ENCODE measurements around the gene IFIT2.

The IFIT2 gene

DNA sequence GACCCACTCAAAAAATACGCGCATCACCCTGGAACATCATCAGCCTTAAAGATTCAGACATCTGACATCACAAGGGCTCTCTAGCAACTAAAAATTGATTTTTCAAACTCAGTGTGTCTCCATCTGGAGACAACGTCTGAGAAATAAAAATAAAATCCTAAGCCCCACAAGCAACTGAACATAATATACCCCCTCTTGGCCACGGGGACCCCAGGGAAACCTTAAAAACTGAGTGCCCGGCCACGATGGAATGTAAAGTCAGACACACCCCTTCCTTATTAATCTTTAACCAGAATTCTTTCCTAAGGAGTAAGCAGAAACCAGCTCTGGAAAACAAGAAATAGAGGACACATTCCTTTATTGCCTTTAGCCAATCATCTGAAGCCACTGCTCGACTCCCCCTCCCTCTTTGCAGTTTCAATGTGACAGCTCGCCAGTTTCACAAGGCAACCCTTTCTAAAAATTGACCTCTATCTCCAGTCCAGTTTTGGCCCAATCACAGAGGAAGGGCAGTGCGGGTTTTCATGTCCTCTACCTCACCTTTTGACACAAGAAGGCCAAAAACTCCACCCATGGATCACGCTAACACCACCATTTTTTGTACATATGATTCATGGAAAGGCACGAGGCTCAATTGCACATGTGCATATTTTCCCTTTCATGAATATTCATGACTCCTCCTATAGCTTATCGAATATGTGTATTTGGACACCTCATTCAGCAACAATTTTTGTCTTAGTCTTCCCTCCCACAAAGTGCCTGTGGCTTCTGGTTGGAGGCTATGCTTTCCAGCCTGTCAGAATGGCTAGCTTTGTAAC lies 50.1 kb downstream of the IFIT2 start:
- TF ChIP-seq CTCF (conservative IDR thresholded peaks at IDR 0.05; ENCODE audit: low read depth, low read length) = no peak
- no peaks in the 10 kb centered on the region for H3K36me3 ChIP-seq (ENCODE audit: insufficient read depth)
- peak overlapping the region; percentile 68 for H3K9ac ChIP-seq
- H3K27ac ChIP-seq = peak overlapping the region; percentile 95
- peaks cover 90% of the 10 kb centered on the region for H3K4me1 ChIP-seq (ENCODE audit: low read depth, poor library complexity, severe bottlenecking)
- H3K79me2 ChIP-seq (ENCODE audit: insufficient read depth, low read depth) = no peaks in the 10 kb centered on the region
- no peaks in the 10 kb centered on the region for H4K20me1 ChIP-seq (ENCODE audit: insufficient read depth)
- H3K4me3 ChIP-seq (IDR thresholded peaks at IDR 0.05; ENCODE audit: insufficient read depth, low read depth, low read length) = no peak overlapping the region
- H3K27me3 ChIP-seq (ENCODE audit: insufficient read depth, low read depth) = no peaks in the 10 kb centered on the region
- peak overlapping the region; percentile 83 for H3K4me2 ChIP-seq
- peak overlapping the region; percentile 5; the same call in 1 of the 2 replicates for H2AFZ ChIP-seq (ENCODE audit: low read depth)

DNA sequence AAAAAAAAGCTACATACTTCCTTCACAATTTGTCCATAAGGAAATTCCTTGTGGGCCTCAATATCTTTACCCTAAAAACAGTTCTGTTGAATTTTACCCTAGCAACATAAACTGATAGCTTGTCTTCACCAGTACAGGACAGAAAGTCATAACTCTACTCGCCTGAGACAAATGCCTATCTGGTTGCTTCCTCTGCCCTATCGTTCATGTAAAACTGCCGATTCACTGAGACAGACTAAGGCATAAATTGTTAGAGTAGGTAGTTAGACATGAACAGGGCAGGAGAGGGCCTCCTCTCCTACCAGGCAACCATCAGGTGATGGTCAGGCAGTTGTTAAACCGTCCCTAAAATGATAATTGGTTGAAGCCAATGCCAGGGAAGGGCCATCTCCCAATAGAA lies 51.0 kb downstream of the IFIT2 start:
- Histone ChIP-seq H4K20me1 (ENCODE audit: insufficient read depth) (no peaks in the 10 kb centered on the region), H3K27ac (peak overlapping the region; percentile 95), H3K27me3 (ENCODE audit: insufficient read depth, low read depth) (no peaks in the 10 kb centered on the region), H3K4me2 (peak overlapping the region; percentile 83), H3K4me1 (ENCODE audit: low read depth, poor library complexity, severe bottlenecking) (peaks cover 89% of the 10 kb centered on the region), H2AFZ (ENCODE audit: low read depth) (peak overlapping the region; percentile 25; the same call in 1 of the 2 replicates), H3K9ac (peak overlapping the region; percentile 68; the same call in 1 of the 2 replicates), H3K4me3 (IDR thresholded peaks at IDR 0.05; ENCODE audit: insufficient read depth, low read depth, low read length) (no peak overlapping the region), H3K36me3 (ENCODE audit: insufficient read depth) (no peaks in the 10 kb centered on the region), H3K79me2 (ENCODE audit: insufficient read depth, low read depth) (no peaks in the 10 kb centered on the region)
- TF ChIP-seq CTCF (conservative IDR thresholded peaks at IDR 0.05; ENCODE audit: low read depth, low read length) = no peak

DNA sequence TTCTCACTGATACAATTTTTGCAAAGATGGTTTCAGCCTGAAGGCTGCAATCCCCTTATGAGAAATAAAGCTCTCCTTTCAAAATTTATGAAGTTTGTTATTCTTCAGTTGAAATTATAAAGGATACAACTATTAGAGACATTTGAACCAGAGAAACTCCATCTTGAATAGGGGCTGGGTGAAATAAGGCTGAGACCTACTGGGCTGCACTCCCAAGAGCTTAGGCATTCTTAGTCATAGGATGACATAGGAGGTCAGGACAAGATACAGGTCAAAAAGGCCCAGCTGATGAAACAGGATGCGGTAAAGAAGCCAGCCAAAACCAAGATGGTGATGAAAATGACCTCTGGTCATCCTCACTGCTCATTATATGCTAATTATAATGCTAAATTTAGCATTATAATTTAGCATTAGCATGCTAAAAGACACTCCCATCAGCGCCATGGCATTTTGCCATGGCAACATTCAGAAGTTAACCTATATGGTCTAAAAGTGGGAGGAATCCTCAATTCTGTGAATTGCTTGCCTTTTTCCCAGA lies 53.6 kb downstream of the IFIT2 start:
- Histone ChIP-seq H3K79me2 (ENCODE audit: insufficient read depth, low read depth) (no peaks in the 10 kb centered on the region), H4K20me1 (ENCODE audit: insufficient read depth) (no peaks in the 10 kb centered on the region), H3K27me3 (ENCODE audit: insufficient read depth, low read depth) (no peaks in the 10 kb centered on the region), H3K36me3 (ENCODE audit: insufficient read depth) (no peaks in the 10 kb centered on the region), H3K27ac (no peak overlapping the region), H3K4me1 (ENCODE audit: low read depth, poor library complexity, severe bottlenecking) (peaks cover 80% of the 10 kb centered on the region), H3K4me2 (no peak overlapping the region; the same call in 1 of the 2 replicates), H3K4me3 (IDR thresholded peaks at IDR 0.05; ENCODE audit: insufficient read depth, low read depth, low read length) (no peak overlapping the region), H3K9ac (no peak overlapping the region), H2AFZ (ENCODE audit: low read depth) (no peak overlapping the region)
- TF ChIP-seq CTCF (conservative IDR thresholded peaks at IDR 0.05; ENCODE audit: low read depth, low read length) = no peak

DNA sequence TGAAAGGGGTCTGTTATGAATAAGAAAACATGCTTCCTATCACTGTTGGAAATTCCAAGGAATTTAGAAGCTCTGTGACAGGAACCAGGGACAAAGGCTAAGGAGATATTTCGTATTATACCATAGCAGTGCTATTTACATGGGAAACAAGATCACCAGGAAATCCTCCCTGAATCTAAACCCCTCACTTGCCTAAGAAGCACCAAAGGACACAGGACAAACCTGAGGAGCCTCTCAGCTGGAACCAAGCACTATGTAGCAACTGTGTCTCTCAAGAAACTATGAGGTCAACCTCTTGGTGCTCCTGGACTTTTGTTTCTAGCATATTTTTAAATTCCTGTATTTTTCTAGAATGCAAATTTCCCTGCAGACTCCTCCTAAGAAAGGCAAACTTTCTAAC lies 55.2 kb downstream of the IFIT2 start:
- Histone ChIP-seq H3K4me3 (IDR thresholded peaks at IDR 0.05; ENCODE audit: insufficient read depth, low read depth, low read length) (no peak overlapping the region), H3K4me1 (ENCODE audit: low read depth, poor library complexity, severe bottlenecking) (peaks cover 80% of the 10 kb centered on the region), H3K9ac (no peak overlapping the region), H2AFZ (ENCODE audit: low read depth) (no peak overlapping the region), H4K20me1 (ENCODE audit: insufficient read depth) (no peaks in the 10 kb centered on the region), H3K79me2 (ENCODE audit: insufficient read depth, low read depth) (no peaks in the 10 kb centered on the region), H3K27me3 (ENCODE audit: insufficient read depth, low read depth) (no peaks in the 10 kb centered on the region), H3K36me3 (ENCODE audit: insufficient read depth) (no peaks in the 10 kb centered on the region), H3K27ac (no peak overlapping the region), H3K4me2 (no peak overlapping the region)
- no peak for TF ChIP-seq CTCF (conservative IDR thresholded peaks at IDR 0.05; ENCODE audit: low read depth, low read length)
